HG03039 (cell line): ENCODE data around the gene TBCD.

ENCODE experiments used
- ATAC-seq: cut with Tn5 transposase; IDR thresholded peaks from one replicate; pipeline ENCODE4 v1.9.1; 2021; ENCODE audit warnings: mild to moderate bottlenecking, moderate library complexity; ENCODE audit not compliant: unreplicated experiment

Gene TBCD

DNA sequence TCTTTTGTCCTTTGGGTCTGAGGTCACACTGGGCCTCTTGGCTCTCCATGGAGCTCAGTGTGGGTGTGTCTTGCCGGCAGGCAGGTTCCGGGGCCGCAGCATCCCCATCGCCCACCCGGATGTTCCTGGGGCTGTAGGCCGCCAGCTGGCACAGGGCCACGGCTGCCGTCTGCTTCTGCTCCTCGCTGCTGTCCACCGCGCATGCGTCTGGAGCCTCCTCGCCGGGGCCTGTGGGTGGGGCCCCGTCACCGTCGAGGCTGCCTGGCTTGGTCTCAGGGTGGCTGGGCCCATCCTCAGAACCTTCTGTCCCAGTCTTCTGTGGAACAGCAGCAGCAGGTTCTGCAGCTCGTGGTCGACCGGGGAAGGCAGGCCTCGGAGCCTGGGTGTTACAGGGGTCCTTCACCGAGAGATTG lies 78.4 kb downstream of the TBCD start:
- no peak for ATAC-seq

- no peak for ATAC-seq
These were observed 79.4 kb downstream of the TBCD start for GRCh38 chr17:82831041-82831817.

DNA sequence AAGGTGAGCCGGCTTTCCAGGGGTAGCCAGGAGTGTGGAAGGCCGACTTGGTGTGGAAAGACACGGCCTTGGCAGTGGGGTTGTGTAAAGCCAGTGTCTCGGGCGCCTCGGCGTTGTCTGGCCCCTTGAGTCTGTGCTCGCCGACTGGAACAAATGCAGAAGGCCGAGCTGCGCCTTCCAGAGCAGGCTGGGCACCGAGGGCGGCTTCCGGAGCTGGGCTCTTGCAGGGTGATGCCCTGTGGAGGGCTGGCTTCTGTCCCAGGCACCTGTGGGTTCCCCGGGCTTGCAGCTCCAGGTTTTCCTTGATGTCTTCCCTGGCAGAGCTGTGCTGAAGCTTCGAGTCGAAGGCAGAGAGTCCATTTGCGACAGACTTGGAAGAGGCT lies 79.9 kb downstream of the TBCD start:
- no peak for ATAC-seq

GRCh38 chr17:82832411-82832810 lies 80.5 kb downstream of the TBCD start:
- no peak for ATAC-seq

DNA sequence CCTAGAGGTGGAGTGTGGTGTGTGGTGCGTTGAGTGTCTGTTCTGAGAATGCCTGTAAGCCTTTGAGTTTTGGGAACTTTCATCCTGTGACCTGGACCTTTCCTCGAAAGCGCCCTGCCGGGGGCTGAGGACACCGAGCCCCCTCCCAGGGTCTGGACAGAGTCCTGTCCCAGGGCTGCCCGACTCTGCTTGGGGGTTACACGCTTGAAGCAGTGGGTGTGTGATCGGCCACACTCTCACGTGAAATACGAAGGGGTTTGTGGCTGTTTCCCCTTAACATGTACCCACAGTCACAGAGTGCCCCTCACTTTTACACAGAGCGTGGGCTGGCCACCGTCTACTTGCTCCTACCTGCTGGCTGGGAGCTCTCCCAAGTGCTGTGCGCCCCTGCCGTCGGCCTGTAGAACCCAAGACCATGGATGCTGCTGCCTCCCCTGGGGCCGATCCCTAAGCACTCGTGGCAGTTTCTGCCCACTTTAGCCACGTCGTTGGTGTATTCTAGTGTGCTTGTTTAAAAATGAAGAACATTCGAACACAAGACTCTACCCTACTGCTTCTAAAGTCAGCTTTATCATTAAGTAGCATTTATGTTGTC lies 81.1 kb downstream of the TBCD start:
- no peak for ATAC-seq

DNA sequence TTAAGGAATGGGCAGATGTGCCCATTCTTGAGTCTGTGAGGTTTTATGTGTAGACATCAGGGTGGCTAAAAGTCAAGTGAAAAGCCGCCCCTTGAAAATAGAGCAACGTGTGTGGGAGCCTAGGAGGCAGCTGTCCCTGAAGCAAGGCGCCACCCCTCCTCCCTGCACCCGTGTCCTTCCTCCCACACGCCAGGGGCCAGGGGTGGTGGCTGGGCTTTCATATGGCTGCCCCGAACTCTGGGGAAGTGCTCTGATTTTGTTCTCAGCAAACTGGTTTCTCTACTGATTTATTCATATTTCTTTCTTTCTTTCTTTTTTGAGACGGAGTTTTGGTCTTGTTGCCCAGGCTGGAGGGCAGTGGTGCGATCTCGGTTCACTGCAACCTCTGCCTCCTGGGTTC lies 83.3 kb downstream of the TBCD start:
- no peak for ATAC-seq

DNA sequence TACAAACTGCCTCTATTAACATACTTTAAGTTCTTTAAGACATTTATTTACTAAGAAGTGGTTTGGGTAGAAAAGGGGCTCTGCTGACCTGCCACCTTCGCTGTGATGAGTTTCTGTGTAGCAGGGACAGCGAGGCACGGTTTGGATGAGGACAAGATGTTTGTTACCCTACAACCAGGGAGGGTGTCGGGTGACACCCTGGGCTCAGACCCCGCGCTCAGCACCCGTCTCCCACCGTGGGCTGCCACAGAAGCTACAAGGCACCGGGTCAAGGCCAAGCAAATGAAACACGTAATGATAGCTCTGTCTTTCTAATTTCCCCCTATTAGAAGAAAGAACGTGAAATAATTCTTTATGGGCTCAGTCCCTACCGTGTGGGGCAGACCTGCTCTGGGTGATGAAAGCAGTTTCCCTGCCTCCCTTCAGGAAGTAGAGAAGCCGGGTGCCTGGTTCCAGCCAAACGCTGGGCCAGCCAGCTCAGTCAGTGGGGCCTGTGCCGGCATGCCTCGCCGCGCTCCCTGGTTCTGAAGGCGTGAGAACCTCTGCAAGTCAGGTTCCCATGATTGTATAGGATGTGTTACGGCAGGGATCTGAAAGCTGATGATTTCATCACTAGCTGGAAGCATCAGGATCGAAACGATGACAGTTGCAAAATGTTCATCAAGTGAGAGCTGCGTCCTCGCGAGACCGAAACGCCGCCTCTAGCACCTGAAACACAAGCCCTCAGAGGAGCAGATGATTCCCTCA lies 84.1 kb downstream of the TBCD start:
- ATAC-seq, result no peak

DNA sequence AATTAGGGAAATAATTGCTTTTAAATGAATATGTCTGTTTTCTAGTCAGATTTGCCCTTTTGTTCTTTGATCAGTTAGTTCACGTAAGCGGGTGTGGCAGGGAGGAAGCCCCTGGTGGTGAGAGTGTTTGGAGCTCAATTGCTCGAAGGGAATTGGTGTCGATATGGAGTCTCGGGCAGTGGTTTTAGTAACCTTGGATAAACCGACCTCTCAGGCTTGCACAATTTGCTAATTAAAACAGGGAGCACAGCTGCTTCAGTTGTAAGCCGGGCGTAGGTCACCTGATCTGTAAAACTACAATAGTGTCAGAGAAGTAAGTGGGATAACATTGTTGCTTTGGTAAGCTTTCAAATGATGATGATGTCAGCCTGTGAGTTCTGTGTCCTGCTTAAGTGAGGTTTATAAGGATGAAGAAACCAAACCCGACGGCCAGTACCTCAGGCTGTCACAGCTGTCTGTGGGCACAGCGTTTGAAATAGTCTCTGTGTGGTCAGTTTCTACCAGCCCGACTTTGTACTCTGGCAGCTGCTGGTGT lies 85.0 kb downstream of the TBCD start:
- ATAC-seq, result no peak

DNA sequence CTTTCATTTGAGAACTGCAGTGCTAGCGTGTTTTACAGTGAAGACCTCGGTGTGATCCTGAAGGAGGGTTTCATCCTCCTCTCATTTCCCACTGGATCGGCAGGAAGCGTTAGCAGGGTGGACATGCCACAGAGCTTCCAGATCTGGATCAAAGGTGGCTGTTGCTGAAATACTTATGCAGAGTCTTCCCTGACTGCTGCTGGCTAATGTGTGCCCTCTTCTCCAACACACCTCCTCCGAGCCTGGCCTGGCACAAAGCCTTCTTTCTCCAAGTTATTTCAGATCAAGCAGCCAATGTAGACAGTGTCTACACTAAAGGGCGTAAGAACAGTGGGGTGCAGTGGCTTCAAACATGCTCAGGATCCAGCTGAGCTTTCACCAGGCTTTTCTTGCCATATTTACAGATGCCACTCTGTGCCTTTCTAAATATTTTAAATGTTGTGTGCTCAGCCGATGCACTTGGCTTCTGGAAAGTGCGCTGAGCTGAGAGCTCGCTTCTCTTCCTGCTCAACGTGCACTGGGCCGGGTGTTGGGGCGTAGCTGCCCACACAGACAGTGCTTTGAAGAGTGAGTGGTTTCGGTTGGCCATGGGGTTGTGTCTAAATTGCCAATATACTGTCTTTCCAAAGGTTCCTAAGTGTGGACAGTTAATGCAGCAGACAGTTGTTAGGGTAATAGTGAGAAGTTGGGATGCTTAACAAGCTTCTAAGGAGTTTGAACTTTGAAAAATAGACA lies 85.9 kb downstream of the TBCD start:
- ATAC-seq, result no peak

DNA sequence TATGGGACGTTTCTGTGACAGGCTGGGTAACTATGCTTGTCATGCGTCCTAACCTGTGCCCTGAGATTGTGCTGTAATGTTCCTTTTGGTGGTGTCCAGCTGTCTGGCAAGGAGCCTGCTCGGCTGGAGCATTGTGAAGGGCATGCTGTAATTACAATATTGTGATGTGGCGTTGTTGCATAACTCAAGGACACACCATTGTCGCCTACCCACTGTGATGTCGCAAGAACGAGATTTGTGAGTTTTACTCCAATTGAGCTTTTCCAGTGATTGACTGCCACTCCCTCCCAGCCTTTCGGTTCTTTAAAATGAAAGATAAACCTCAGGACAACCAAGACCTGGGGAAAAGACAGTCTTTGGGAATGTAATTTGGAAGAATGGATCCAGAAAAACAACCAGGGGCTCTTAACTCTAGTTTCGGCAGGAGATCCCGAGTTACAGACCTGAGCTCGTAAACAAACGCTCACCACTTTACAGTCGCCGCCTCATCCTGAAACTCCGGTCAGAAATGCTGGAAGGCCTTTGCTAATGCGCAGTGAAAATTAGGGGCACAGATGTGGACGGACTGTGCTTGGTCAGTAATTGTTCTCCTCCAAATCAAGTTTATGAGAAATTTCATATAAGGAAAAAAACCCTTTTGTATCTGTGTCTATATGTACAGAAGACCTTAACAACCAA lies 86.7 kb downstream of the TBCD start:
- ATAC-seq, result no peak

- ATAC-seq, result no peak
These were observed 87.9 kb downstream of the TBCD start, which contains the start of gene ZNF750 for GRCh38 chr17:82839617-82840292. Gene ZNF750, minus strand, starts transcription at chr17:82840022. Its CDS starts 7,568 bp downstream, at chr17:82832454.

GRCh38 chr17:82840431-82840831 lies 88.6 kb downstream of the TBCD start:
- ATAC-seq, result no peak

DNA sequence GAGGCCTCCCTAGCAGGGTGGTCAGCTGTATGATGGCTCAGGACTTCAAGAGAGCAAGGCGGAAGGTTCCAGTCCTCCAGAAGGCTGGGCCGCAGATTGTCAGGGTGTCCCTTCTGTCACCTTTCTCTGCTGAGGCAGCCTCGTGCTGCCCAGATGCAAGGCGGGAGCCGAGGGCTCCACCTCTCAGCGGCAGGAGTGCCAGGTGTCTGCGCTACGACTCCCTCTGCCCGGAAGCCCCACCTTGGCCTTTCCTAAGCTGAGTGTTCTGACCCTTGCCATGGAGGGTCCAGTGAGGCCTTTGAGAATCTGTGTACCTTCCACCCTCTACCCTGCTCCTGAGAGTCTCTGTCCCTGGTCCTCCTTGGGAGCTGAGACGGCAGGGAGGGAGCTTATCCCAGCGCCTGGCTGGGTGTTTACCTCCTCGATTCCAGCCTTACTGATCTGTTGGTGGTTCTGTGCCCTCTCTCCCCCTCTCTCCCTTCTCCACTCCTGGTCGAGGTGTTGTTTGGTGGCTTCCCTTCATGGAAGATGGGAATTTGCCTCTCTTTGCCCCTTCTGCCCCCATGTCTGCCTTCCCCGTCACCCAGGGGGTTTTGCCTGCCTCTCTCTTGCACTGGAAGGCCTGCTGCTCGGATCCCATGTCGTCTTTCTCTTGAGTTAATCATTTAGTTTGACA lies 90.2 kb downstream of the TBCD start:
- no peak for ATAC-seq

GRCh38 chr17:82843904-82844680 lies 92.2 kb downstream of the TBCD start:
- no peak for ATAC-seq

- no peak for ATAC-seq
These were observed 92.9 kb downstream of the TBCD start for GRCh38 chr17:82844796-82845162.

DNA sequence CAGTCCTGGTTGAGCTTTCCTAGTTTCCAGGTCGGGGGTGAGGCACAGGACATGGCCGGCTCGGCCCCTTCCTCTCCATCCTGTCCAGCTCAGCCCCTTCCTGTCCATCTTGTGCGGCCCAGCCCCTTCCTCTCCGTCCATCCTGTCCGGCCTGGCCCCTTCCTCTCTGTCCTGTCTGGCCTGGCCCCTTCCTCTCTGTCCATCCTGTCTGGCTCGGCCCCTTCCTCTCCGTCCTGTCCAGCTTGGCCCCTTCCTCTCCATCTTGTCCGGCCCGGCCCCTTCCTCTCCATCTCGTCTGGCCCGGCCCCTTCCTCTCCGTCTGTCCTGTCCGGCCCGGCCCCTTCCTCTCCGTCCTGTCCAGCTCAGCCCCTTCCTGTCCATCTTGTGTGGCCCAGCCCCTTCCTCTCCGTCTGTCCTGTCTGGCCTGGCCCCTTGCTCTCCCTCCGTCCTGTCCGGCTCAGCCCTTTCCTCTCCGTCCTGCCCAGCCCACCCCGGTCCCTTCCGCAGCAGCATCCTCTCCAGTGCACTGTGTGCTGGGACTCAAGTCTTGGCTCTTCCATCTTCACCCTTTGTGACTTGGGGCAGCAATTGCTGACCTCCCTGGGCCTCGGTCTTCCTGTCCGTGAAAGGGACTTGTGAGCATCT lies 93.4 kb downstream of the TBCD start:
- no peak for ATAC-seq

DNA sequence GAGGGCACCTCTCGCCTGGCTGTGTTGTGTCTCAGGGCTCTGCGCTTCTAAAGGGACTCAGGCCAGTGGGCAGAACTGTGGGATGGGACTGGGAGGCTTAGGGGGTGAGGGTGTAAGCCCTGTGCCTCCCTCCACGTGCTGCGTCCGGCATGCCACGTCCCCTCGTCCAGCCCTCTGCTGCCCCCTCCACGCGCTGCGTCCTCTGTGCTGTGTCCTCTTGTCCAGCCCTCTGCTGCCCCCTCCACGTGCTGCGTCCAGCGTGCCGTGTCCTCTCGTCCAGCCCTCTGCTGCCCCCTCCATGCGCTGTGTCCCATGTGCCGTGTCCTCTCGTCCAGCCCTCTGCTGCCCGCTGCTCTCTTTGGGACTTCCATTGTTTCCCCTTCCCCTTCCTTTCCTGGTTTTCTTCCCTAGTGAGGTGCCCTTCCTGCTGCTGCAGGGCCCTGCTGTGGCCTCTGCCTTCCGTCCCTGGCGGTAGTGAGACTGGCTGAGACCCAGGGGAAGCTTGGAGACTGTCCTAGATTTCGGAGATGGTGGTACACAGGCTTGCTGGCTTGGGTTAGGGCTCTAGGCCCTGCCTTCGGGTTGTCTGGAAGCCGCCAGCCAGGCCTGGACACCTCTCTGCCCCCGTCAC lies 94.3 kb downstream of the TBCD start:
- ATAC-seq, result no peak
